ENCODE results near the gene PODXL.

DNA sequence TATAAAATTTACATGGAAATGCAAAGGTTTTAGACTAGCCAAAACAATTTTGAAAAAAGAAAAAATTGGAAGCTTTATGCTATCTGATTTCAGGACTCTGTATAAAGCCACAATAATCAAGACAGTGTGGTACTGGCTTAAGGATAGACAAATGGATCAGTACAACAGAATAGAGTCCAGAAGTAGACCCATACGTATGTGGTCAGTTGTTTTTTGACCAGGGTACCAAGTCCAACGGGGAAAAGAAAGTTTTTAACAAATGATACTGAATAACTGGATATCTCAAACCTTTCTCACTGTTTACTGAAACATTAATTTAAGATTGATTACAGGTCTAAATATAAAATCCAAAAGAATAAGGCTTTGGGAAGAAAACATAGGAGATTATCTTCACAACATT lies 79.7 kb downstream of the PODXL start:
- TF ChIP-seq, protein P1, sequence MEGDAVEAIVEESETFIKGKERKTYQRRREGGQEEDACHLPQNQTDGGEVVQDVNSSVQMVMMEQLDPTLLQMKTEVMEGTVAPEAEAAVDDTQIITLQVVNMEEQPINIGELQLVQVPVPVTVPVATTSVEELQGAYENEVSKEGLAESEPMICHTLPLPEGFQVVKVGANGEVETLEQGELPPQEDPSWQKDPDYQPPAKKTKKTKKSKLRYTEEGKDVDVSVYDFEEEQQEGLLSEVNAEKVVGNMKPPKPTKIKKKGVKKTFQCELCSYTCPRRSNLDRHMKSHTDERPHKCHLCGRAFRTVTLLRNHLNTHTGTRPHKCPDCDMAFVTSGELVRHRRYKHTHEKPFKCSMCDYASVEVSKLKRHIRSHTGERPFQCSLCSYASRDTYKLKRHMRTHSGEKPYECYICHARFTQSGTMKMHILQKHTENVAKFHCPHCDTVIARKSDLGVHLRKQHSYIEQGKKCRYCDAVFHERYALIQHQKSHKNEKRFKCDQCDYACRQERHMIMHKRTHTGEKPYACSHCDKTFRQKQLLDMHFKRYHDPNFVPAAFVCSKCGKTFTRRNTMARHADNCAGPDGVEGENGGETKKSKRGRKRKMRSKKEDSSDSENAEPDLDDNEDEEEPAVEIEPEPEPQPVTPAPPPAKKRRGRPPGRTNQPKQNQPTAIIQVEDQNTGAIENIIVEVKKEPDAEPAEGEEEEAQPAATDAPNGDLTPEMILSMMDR (IDR thresholded peaks at IDR 0.05; ENCODE audit: low read depth, low read length, missing input control) = no peak
- TF ChIP-seq, protein P2, sequence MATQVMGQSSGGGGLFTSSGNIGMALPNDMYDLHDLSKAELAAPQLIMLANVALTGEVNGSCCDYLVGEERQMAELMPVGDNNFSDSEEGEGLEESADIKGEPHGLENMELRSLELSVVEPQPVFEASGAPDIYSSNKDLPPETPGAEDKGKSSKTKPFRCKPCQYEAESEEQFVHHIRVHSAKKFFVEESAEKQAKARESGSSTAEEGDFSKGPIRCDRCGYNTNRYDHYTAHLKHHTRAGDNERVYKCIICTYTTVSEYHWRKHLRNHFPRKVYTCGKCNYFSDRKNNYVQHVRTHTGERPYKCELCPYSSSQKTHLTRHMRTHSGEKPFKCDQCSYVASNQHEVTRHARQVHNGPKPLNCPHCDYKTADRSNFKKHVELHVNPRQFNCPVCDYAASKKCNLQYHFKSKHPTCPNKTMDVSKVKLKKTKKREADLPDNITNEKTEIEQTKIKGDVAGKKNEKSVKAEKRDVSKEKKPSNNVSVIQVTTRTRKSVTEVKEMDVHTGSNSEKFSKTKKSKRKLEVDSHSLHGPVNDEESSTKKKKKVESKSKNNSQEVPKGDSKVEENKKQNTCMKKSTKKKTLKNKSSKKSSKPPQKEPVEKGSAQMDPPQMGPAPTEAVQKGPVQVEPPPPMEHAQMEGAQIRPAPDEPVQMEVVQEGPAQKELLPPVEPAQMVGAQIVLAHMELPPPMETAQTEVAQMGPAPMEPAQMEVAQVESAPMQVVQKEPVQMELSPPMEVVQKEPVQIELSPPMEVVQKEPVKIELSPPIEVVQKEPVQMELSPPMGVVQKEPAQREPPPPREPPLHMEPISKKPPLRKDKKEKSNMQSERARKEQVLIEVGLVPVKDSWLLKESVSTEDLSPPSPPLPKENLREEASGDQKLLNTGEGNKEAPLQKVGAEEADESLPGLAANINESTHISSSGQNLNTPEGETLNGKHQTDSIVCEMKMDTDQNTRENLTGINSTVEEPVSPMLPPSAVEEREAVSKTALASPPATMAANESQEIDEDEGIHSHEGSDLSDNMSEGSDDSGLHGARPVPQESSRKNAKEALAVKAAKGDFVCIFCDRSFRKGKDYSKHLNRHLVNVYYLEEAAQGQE (IDR thresholded peaks at IDR 0.05) = no peak
- TF ChIP-seq, protein P3, sequence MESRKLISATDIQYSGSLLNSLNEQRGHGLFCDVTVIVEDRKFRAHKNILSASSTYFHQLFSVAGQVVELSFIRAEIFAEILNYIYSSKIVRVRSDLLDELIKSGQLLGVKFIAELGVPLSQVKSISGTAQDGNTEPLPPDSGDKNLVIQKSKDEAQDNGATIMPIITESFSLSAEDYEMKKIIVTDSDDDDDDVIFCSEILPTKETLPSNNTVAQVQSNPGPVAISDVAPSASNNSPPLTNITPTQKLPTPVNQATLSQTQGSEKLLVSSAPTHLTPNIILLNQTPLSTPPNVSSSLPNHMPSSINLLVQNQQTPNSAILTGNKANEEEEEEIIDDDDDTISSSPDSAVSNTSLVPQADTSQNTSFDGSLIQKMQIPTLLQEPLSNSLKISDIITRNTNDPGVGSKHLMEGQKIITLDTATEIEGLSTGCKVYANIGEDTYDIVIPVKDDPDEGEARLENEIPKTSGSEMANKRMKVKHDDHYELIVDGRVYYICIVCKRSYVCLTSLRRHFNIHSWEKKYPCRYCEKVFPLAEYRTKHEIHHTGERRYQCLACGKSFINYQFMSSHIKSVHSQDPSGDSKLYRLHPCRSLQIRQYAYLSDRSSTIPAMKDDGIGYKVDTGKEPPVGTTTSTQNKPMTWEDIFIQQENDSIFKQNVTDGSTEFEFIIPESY (IDR thresholded peaks at IDR 0.05) = no peak
- TF ChIP-seq RXRA (IDR thresholded peaks at IDR 0.05) = no peak
- TF ChIP-seq, protein P4, sequence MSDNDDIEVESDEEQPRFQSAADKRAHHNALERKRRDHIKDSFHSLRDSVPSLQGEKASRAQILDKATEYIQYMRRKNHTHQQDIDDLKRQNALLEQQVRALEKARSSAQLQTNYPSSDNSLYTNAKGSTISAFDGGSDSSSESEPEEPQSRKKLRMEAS (IDR thresholded peaks at IDR 0.05) = no peak
- no peak for TF ChIP-seq SP1 (IDR thresholded peaks at IDR 0.05)
- no peak for TF ChIP-seq JUND (IDR thresholded peaks at IDR 0.05)
- TF ChIP-seq RAD21 (IDR thresholded peaks at IDR 0.05) = no peak
- TF ChIP-seq, protein P5, sequence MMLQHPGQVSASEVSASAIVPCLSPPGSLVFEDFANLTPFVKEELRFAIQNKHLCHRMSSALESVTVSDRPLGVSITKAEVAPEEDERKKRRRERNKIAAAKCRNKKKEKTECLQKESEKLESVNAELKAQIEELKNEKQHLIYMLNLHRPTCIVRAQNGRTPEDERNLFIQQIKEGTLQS (IDR thresholded peaks at IDR 0.05) = no peak
- no peak for TF ChIP-seq TAF1 (conservative IDR thresholded peaks at IDR 0.05)
